ENCODE measurements around the gene EXTL2.

GRCh38 chr1:100835866-100836842, 58.5 kb downstream of the EXTL2 start:
- TF ChIP-seq CTCF (IDR thresholded peaks at IDR 0.05 in 2 of 3, conservative IDR thresholded peaks at IDR 0.05 in 1 of 3; ENCODE audit: borderline replicate concordance in 1 of 3, insufficient read depth in 1 of 3, low read depth in 2 of 3, low read length in 2 of 3) (no peak), EZH2 (IDR thresholded peaks at IDR 0.05) (no peak), POLR2A (IDR thresholded peaks at IDR 0.05; ENCODE audit: borderline replicate concordance, extremely low read depth, insufficient read depth, insufficient read length) (no peak), RAD21 (IDR thresholded peaks at IDR 0.05; ENCODE audit: low read depth) (no peak), EGR1 (IDR thresholded peaks at IDR 0.05; ENCODE audit: low read depth) (no peak), YY1 (IDR thresholded peaks at IDR 0.05; ENCODE audit: extremely low read depth, insufficient replicate concordance, low read depth, low read length) (no peak), EZH2phosphoT487 (IDR thresholded peaks at IDR 0.05; ENCODE audit: borderline replicate concordance) (no peak), FOSL1 (IDR thresholded peaks at IDR 0.05; ENCODE audit: low read depth) (no peak), SRF (IDR thresholded peaks at IDR 0.05; ENCODE audit: low read depth) (no peak), POLR2AphosphoS5 (IDR thresholded peaks at IDR 0.05; ENCODE audit: low read depth, low read length) (no peak), TCF7L2 (IDR thresholded peaks at IDR 0.05; ENCODE audit: borderline replicate concordance, extremely low read depth, insufficient read depth, insufficient read length) (no peak), SIN3A (IDR thresholded peaks at IDR 0.05; ENCODE audit: low read depth) (no peak)
- TF ChIP-seq, protein P1, sequence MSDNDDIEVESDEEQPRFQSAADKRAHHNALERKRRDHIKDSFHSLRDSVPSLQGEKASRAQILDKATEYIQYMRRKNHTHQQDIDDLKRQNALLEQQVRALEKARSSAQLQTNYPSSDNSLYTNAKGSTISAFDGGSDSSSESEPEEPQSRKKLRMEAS (IDR thresholded peaks at IDR 0.05) = no peak
